SK-N-MC (cell line): ENCODE results near the gene NRXN3.

ENCODE experiments used
- EZH2 ChIP-seq: fragments of 200-600 bp; sonication (generic); IDR thresholded peaks from one replicate; pipeline ENCODE4 v1.6.1; 2017; ENCODE audit warnings: antibody characterized with exemption
- FOXP2 ChIP-seq: optimal IDR thresholded peaks from 2 replicates; pipeline ENCODE3; 2011; ENCODE audit warnings: mild to moderate bottlenecking, moderate library complexity; ENCODE audit not compliant: insufficient read depth; ENCODE audit errors: extremely low read length, control extremely low read depth
- POLR2AphosphoS5 ChIP-seq: IDR thresholded peaks from 2 replicates; pipeline ENCODE4 v1.6.1; 2012; ENCODE audit warnings: mild to moderate bottlenecking, low read depth, low read length, borderline replicate concordance

- TF ChIP-seq EZH2 (no peak), POLR2AphosphoS5 (no peak), FOXP2 (no peak)
Observed at GRCh38 chr14:79645753-79646362, 1475.7 kb downstream of the NRXN3 start.
